Endometrial microvascular endothelial cells (primary cell): ENCODE measurements around the gene THBS4. TPM values are rescaled to one million over a fixed set of nuclear protein-coding genes. Genes with fewer than 3 reads are reported as not detected.

Experiments used
- in situ Hi-C: cut with HindIII; loops from 2 replicates; pipeline ENCODE4 v1.10.0; 2017; ENCODE audit warnings: low sequenced_read_pairs, low pct_unique_long_range_greater_than_20kb; ENCODE audit errors: inconsistent ontology term
- total RNA-seq: library from RNA; depleted of rRNA; stranded (reverse); fragments of >200 nt; gene quantifications from one replicate; pipeline ENCODE4 v1.2.3, GENCODE V29; 2015; ENCODE audit errors: inconsistent ontology term

Gene THBS4
- total RNA-seq, 1 donor from 2014 or later = not detected

- in situ Hi-C loops = no loop called here
These were observed 6.4 kb downstream of the THBS4 start for GRCh38 chr5:80041527-80041926.

- in situ Hi-C loops = no loop called here
These were observed 7.2 kb downstream of the THBS4 start for GRCh38 chr5:80042330-80042729.

GRCh38 chr5:80043187-80043586, 8.0 kb downstream of the THBS4 start:
- in situ Hi-C loops = no loop called here

- in situ Hi-C loops = no loop called here
These were observed 13.1 kb downstream of the THBS4 start for GRCh38 chr5:80048084-80048780.

- in situ Hi-C loops = no loop called here
These were observed 17.3 kb downstream of the THBS4 start for GRCh38 chr5:80052464-80052863.

GRCh38 chr5:80054682-80055081, 19.5 kb downstream of the THBS4 start:
- in situ Hi-C loops = no loop called here

- in situ Hi-C loops = no loop called here
These were observed 20.5 kb downstream of the THBS4 start for GRCh38 chr5:80055491-80056170.

GRCh38 chr5:80057099-80057498, 22.0 kb downstream of the THBS4 start:
- in situ Hi-C loops = no loop called here

- in situ Hi-C loops = no loop called here
These were observed 22.8 kb downstream of the THBS4 start for GRCh38 chr5:80057921-80058320.

GRCh38 chr5:80059354-80059980, 24.3 kb downstream of the THBS4 start:
- in situ Hi-C loops = no loop called here

GRCh38 chr5:80060966-80061365, 25.8 kb downstream of the THBS4 start:
- in situ Hi-C loops = no loop called here

- in situ Hi-C loops = no loop called here
These were observed 26.4 kb downstream of the THBS4 start for GRCh38 chr5:80061547-80061946.

- in situ Hi-C loops = no loop called here
These were observed 29.0 kb downstream of the THBS4 start for GRCh38 chr5:80064124-80064523.

- in situ Hi-C loops = no loop called here
These were observed 31.9 kb downstream of the THBS4 start for GRCh38 chr5:80067016-80067415.

- in situ Hi-C loops = no loop called here
These were observed 32.5 kb downstream of the THBS4 start for GRCh38 chr5:80067531-80068245.

GRCh38 chr5:80068246-80068636, 33.1 kb downstream of the THBS4 start:
- in situ Hi-C loops = no loop called here

GRCh38 chr5:80068775-80069174, 33.6 kb downstream of the THBS4 start:
- in situ Hi-C loops = no loop called here

- in situ Hi-C loops = no loop called here
These were observed 34.2 kb downstream of the THBS4 start for GRCh38 chr5:80069251-80069800.

GRCh38 chr5:80069918-80070318, 34.8 kb downstream of the THBS4 start:
- in situ Hi-C loops = no loop called here
